ENCODE data around the gene MAJIN. TPM values are rescaled to one million over a fixed set of nuclear protein-coding genes. Genes with fewer than 3 reads are reported as not detected.

The MAJIN gene
- total and polyA plus RNA-seq, 2 experiments from 2014 or later: not detected

- H3K79me2 ChIP-seq (ENCODE audit: insufficient read depth): no peaks in the 10 kb centered on the region
- in situ Hi-C loops (cut with MboI): no loop called here
- 90 to 91% methylated on average over 29 to 35 of the region's 39 CpGs for WGBS, 2 experiments (ENCODE audit: low coverage in 1 of 2, low lambda C conversion rate in 2 of 2, missing lambda C conversion rate in 2 of 2)
- no peak for TF ChIP-seq EZH2phosphoT487 (IDR thresholded peaks at IDR 0.05; ENCODE audit: insufficient read depth, low read depth)
- TF ChIP-seq EZH2 (IDR thresholded peaks at IDR 0.05; ENCODE audit: insufficient read depth, poor library complexity, severe bottlenecking): no peak
- no peak overlapping the region for H3K9ac ChIP-seq
- no peak overlapping the region for H3K27ac ChIP-seq
- no peaks in the 10 kb centered on the region for H3F3A ChIP-seq (ENCODE audit: insufficient read depth)
- no peak for DNase-seq
- H2AFZ ChIP-seq: no peak overlapping the region
- no peak overlapping the region for H3K4me3 ChIP-seq
- H3K9me3 ChIP-seq (ENCODE audit: low read depth): no peaks in the 10 kb centered on the region
- H3K9me2 ChIP-seq (ENCODE audit: insufficient read depth): no peaks in the 10 kb centered on the region
- H3K4me1 ChIP-seq (ENCODE audit: insufficient read depth): no peaks in the 10 kb centered on the region
- H3K27me3 ChIP-seq (replicated peaks; ENCODE audit: insufficient read depth): no peaks in the 10 kb centered on the region
- no peaks in the 10 kb centered on the region; the same call in 1 of the 2 replicates for H3K36me3 ChIP-seq (ENCODE audit: low read depth)
- no peaks in the 10 kb centered on the region for H4K20me1 ChIP-seq (ENCODE audit: insufficient read depth)
- H3K4me2 ChIP-seq (ENCODE audit: unreplicated experiment): no peak overlapping the region
Measured at GRCh38 chr11:64909653-64910343, 62.1 kb downstream of the MAJIN start.

- Histone ChIP-seq H3K4me1 (ENCODE audit: insufficient read depth) (no peaks in the 10 kb centered on the region), H3K9me3 (ENCODE audit: low read depth) (no peaks in the 10 kb centered on the region), H3K4me2 (ENCODE audit: unreplicated experiment) (no peak overlapping the region), H3K36me3 (ENCODE audit: low read depth) (no peaks in the 10 kb centered on the region; the same call in 1 of the 2 replicates), H3K27me3 (replicated peaks; ENCODE audit: insufficient read depth) (no peaks in the 10 kb centered on the region), H2AFZ (no peak overlapping the region), H3K27ac (no peak overlapping the region), H3F3A (ENCODE audit: insufficient read depth) (no peaks in the 10 kb centered on the region), H3K9me2 (ENCODE audit: insufficient read depth) (no peaks in the 10 kb centered on the region), H3K79me2 (ENCODE audit: insufficient read depth) (no peaks in the 10 kb centered on the region), H3K9ac (no peak overlapping the region), H3K4me3 (no peak overlapping the region), H4K20me1 (ENCODE audit: insufficient read depth) (no peaks in the 10 kb centered on the region)
- TF ChIP-seq EZH2phosphoT487 (IDR thresholded peaks at IDR 0.05; ENCODE audit: insufficient read depth, low read depth) (no peak), EZH2 (IDR thresholded peaks at IDR 0.05; ENCODE audit: insufficient read depth, poor library complexity, severe bottlenecking) (no peak)
- in situ Hi-C loops (cut with MboI): no loop called here
- DNase-seq: no peak
- 76 to 78% methylated on average over 7 to 11 of the region's 11 CpGs for WGBS, 2 experiments (ENCODE audit: low coverage in 1 of 2, low lambda C conversion rate in 2 of 2, missing lambda C conversion rate in 2 of 2)
Measured at GRCh38 chr11:64908766-64909165, 63.1 kb downstream of the MAJIN start.

GRCh38 chr11:64906314-64906635 lies 65.6 kb downstream of the MAJIN start:
- in situ Hi-C loops (cut with MboI): no loop called here
- Histone ChIP-seq H3K4me2 (ENCODE audit: unreplicated experiment) (no peak overlapping the region), H3K27me3 (replicated peaks; ENCODE audit: insufficient read depth) (no peaks in the 10 kb centered on the region), H4K20me1 (ENCODE audit: insufficient read depth) (no peaks in the 10 kb centered on the region), H3K9me2 (ENCODE audit: insufficient read depth) (no peaks in the 10 kb centered on the region), H3K9me3 (ENCODE audit: low read depth) (no peaks in the 10 kb centered on the region), H3K79me2 (ENCODE audit: insufficient read depth) (no peaks in the 10 kb centered on the region), H3K4me3 (no peak overlapping the region), H3K4me1 (ENCODE audit: insufficient read depth) (no peaks in the 10 kb centered on the region), H3K36me3 (ENCODE audit: low read depth) (no peaks in the 10 kb centered on the region; the same call in 1 of the 2 replicates), H3K9ac (no peak overlapping the region), H2AFZ (no peak overlapping the region), H3F3A (ENCODE audit: insufficient read depth) (no peaks in the 10 kb centered on the region), H3K27ac (no peak overlapping the region)
- WGBS, 2 experiments (ENCODE audit: low coverage in 1 of 2, low lambda C conversion rate in 2 of 2, missing lambda C conversion rate in 2 of 2): 90 to 92% methylated on average over 11 to 13 of the region's 13 CpGs
- DNase-seq: no peak
- TF ChIP-seq EZH2phosphoT487 (IDR thresholded peaks at IDR 0.05; ENCODE audit: insufficient read depth, low read depth): no peak
- TF ChIP-seq EZH2 (IDR thresholded peaks at IDR 0.05; ENCODE audit: insufficient read depth, poor library complexity, severe bottlenecking): no peak

- TF ChIP-seq EZH2phosphoT487 (IDR thresholded peaks at IDR 0.05; ENCODE audit: insufficient read depth, low read depth) (no peak), EZH2 (IDR thresholded peaks at IDR 0.05; ENCODE audit: insufficient read depth, poor library complexity, severe bottlenecking) (no peak)
- H4K20me1 ChIP-seq (ENCODE audit: insufficient read depth): no peaks in the 10 kb centered on the region
- no peaks in the 10 kb centered on the region; the same call in 1 of the 2 replicates for H3K36me3 ChIP-seq (ENCODE audit: low read depth)
- H3K4me1 ChIP-seq (ENCODE audit: insufficient read depth): no peaks in the 10 kb centered on the region
- H3K27ac ChIP-seq: no peak overlapping the region
- H3K9ac ChIP-seq: no peak overlapping the region
- no peaks in the 10 kb centered on the region for H3K9me3 ChIP-seq (ENCODE audit: low read depth)
- no peaks in the 10 kb centered on the region for H3K9me2 ChIP-seq (ENCODE audit: insufficient read depth)
- H3K27me3 ChIP-seq (replicated peaks; ENCODE audit: insufficient read depth): no peaks in the 10 kb centered on the region
- H3K4me3 ChIP-seq: no peak overlapping the region
- no peak overlapping the region for H2AFZ ChIP-seq
- in situ Hi-C loops (cut with MboI): no loop called here
- DNase-seq: no peak
- no peaks in the 10 kb centered on the region for H3F3A ChIP-seq (ENCODE audit: insufficient read depth)
- no peaks in the 10 kb centered on the region for H3K79me2 ChIP-seq (ENCODE audit: insufficient read depth)
- no peak overlapping the region for H3K4me2 ChIP-seq (ENCODE audit: unreplicated experiment)
- WGBS, 2 experiments (ENCODE audit: low coverage in 1 of 2, low lambda C conversion rate in 2 of 2, missing lambda C conversion rate in 2 of 2): 92 to 93% methylated on average over 25 of the region's 25 CpGs
Measured at GRCh38 chr11:64905516-64906313, 66.2 kb downstream of the MAJIN start.
